LNCAP (cell line): ENCODE measurements around the gene PMIS2.

Experiments
- TF ChIP-seq, protein P1 (sequence below): fragments of 450-650 bp; IDR thresholded peaks from 2 replicates; pipeline ENCODE4 v1.5.1; 2017; ENCODE audit warnings: mild to moderate bottlenecking

The PMIS2 gene

GRCh38 chr19:35552534-35553384 lies 33.2 kb upstream of the PMIS2 start:
- TF ChIP-seq, protein P1, sequence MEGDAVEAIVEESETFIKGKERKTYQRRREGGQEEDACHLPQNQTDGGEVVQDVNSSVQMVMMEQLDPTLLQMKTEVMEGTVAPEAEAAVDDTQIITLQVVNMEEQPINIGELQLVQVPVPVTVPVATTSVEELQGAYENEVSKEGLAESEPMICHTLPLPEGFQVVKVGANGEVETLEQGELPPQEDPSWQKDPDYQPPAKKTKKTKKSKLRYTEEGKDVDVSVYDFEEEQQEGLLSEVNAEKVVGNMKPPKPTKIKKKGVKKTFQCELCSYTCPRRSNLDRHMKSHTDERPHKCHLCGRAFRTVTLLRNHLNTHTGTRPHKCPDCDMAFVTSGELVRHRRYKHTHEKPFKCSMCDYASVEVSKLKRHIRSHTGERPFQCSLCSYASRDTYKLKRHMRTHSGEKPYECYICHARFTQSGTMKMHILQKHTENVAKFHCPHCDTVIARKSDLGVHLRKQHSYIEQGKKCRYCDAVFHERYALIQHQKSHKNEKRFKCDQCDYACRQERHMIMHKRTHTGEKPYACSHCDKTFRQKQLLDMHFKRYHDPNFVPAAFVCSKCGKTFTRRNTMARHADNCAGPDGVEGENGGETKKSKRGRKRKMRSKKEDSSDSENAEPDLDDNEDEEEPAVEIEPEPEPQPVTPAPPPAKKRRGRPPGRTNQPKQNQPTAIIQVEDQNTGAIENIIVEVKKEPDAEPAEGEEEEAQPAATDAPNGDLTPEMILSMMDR = no peak

GRCh38 chr19:35553385-35554000 lies 32.5 kb upstream of the PMIS2 start:
- TF ChIP-seq, protein P1 = no peak

- TF ChIP-seq, protein P1 = no peak
Observed at GRCh38 chr19:35554076-35554475, 31.9 kb upstream of the PMIS2 start.

GRCh38 chr19:35555301-35556005 lies 30.5 kb upstream of the PMIS2 start:
- TF ChIP-seq, protein P1 = peak; percentile 20; the same call in 1 of the 2 replicates

DNA sequence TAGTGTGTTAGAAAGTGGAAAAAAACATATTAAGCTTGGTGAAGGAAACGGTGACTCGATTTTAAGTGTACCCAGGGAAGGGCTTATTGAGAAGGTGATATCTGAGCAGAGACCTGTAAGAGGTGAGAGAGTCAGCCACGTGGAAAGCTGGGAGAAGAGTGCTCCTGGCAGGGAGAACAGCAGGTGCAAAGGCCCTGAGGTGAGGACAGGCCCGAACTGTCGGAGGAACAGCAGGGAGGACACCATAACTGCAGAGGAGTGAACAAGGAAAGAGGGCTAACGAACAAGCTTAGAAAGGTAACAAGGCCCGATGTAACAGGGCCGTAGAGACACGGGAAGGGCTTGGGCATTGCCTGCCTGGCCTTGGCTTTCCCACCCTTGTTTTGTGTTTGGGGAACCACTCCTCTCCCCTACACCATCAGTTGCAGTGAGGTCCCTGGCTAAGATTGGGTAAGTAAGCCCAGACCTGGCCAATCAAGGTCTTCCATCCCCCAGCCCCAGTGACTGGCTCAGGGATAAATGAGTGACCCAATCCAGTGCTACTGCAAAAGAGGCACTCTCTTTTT lies 29.9 kb upstream of the PMIS2 start:
- TF ChIP-seq, protein P1 = no peak

DNA sequence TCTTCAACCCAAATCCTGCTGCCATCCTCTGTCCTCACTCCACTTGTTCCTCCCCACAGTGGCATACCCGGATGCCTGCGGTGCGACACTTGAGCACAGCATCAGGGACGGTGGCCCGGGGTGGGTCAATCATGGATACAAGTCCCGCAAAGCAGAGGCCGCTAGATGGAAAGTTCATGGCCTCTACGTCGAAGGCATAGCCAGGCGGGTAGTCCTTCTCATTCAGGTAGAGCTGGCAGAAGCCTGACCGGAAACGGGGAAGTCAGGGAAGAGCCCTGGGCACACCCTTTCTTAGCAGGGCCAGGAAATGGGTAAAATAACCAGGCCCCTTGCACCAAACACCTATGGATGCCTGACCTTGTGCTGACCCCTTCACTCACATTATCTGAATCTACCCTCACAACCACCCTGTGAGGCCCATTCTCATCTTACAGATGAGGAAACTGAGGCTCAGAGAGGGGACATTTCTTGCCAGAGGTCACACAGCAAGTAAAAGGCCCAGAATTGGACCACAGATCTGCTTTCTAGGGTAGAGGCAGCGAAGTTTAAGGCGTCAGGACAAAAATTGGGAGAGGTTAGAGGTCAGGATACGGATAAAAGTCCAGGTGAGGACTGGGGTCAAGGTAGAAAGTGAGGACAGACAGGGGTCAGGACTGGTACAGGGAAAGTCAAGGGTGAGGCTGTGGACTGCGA lies 29.0 kb upstream of the PMIS2 start:
- TF ChIP-seq, protein P1 = no peak
